SU-DHL-6 (cell line): Measurements from ENCODE around the gene UBASH3A.

ENCODE experiments used
- CTCF ChIP-seq: fragments of 200-600 bp; sonication (generic); IDR thresholded peaks from one replicate; pipeline ENCODE4 v1.5.1; 2017; ENCODE audit warnings: antibody characterized with exemption, mild to moderate bottlenecking, low read length, moderate library complexity; ENCODE audit not compliant: insufficient read depth, poor library complexity, severe bottlenecking
- EZH2phosphoT487 ChIP-seq: fragments of 200-600 bp; sonication (generic), shearing (Covaris generic); conservative IDR thresholded peaks from 2 replicates; pipeline ENCODE4 v1.6.1; 2018; ENCODE audit warnings: mild to moderate bottlenecking, antibody characterized with exemption, low read length, moderate library complexity, mixed read lengths

GRCh38 chr21:42369821-42370220, 33.9 kb upstream of the UBASH3A start:
- no peak for TF ChIP-seq CTCF
- no peak for TF ChIP-seq EZH2phosphoT487
